Colonic mucosa (tissue), 4 donors: Measurements from ENCODE around the gene ADAT3. TPM values are rescaled to one million over a fixed set of nuclear protein-coding genes. Genes with fewer than 3 reads are reported as not detected.
"Not testable (repeated sequence)": the region's sequence is repeated elsewhere in the genome, so short reads cannot be mapped to it uniquely, and the experiment has no call there.

Experiments
- DNase-seq: peaks from one replicate; pipeline ENCODE4 v3.0.0-alpha.2; 2020
- H3K27ac ChIP-seq: fragments of 200-600 bp; one replicate; pipeline ENCODE4 v1.8.0; 2021
- H3K27me3 ChIP-seq: fragments of 200-600 bp; one replicate; pipeline ENCODE4 v1.8.0; 2021
- H3K36me3 ChIP-seq: fragments of 200-600 bp; one replicate; pipeline ENCODE4 v1.8.0; 2021
- H3K4me1 ChIP-seq: fragments of 200-600 bp; one replicate; pipeline ENCODE4 v1.8.0; 2021; ENCODE audit warnings: mild to moderate bottlenecking
- H3K4me3 ChIP-seq: fragments of 200-600 bp; one replicate; pipeline ENCODE4 v1.8.0; 2021
- H3K9ac ChIP-seq, 2 donors: one replicate each; pipeline ENCODE4 v1.7.0; 2013; ENCODE audit warnings: control low read depth in 2 of 2, low read depth in 2 of 2, low read length in 2 of 2
- H3K9me3 ChIP-seq: fragments of 200-600 bp; one replicate; pipeline ENCODE4 v1.8.0; 2021
- CTCF ChIP-seq: fragments of 200-600 bp; IDR thresholded peaks from one replicate; pipeline ENCODE4 v1.8.0; 2022; ENCODE audit warnings: antibody characterized with exemption, mild to moderate bottlenecking
- intact Hi-C: fragments of 100-400 bp; cut with DNase I; formaldehyde crosslinking; loops from one replicate; pipeline ENCODE4 v1.14.1; 2022
- total RNA-seq, 2 donors: library from RNA; stranded (reverse); fragmentation: NEBNext Ultra II Directional in 1 of 2; extraction: Animal tissue kit (Norgen Biotek cat#: 25700) in 1 of 2; gene quantifications; one replicate each; pipeline ENCODE4 v1.2.1, GENCODE V29; 2021
- donor health status: healthy.
- donor health status: DM: no; HTN: no; CAD: no.
- donor health status: DM: no; HTN: no; CAD: no.

The ADAT3 gene
- total RNA-seq, 2 donors from 2014 or later = 14.2 to 24.7 TPM

- intact Hi-C loops = no loop called here
- no peaks in the 10 kb centered on the region for H3K9me3 ChIP-seq
- H3K27ac ChIP-seq = peak overlapping the region; percentile 15
- H3K27me3 ChIP-seq = no peaks in the 10 kb centered on the region
- H3K36me3 ChIP-seq = no peaks in the 10 kb centered on the region
- TF ChIP-seq CTCF = no peak
- peak overlapping the region in 1 of 2 donors; percentile 95 for H3K9ac ChIP-seq
- peaks cover 10% of the 10 kb centered on the region for H3K4me1 ChIP-seq
- DNase-seq = no peak
- H3K4me3 ChIP-seq = no peak overlapping the region
These were observed 23.0 kb upstream of the ADAT3 start for GRCh38 chr19:1882089-1882785.

GRCh38 chr19:1882786-1883692, 22.2 kb upstream of the ADAT3 start:
- Histone ChIP-seq H3K36me3 (no peaks in the 10 kb centered on the region), H3K4me1 (peaks cover 10% of the 10 kb centered on the region), H3K9ac (peak overlapping the region; percentile 94 to 95), H3K27ac (peak overlapping the region; percentile 82), H3K27me3 (no peaks in the 10 kb centered on the region), H3K9me3 (no peaks in the 10 kb centered on the region), H3K4me3 (peak overlapping the region; percentile 95)
- intact Hi-C loops = no loop called here
- DNase-seq = no peak
- no peak for TF ChIP-seq CTCF

- no peak for TF ChIP-seq CTCF
- no peak for DNase-seq
- no peaks in the 10 kb centered on the region for H3K9me3 ChIP-seq
- no peaks in the 10 kb centered on the region for H3K36me3 ChIP-seq
- intact Hi-C loops = no loop called here
- no peaks in the 10 kb centered on the region for H3K27me3 ChIP-seq
- peak overlapping the region; percentile 82 for H3K27ac ChIP-seq
- H3K4me3 ChIP-seq = peak overlapping the region; percentile 95
- peaks cover 10% of the 10 kb centered on the region for H3K4me1 ChIP-seq
- H3K9ac ChIP-seq = peak overlapping the region; percentile 94 to 95
These were observed 21.4 kb upstream of the ADAT3 start for GRCh38 chr19:1883784-1884183.

GRCh38 chr19:1884291-1884718, 20.9 kb upstream of the ADAT3 start:
- intact Hi-C loops = no loop called here
- Histone ChIP-seq H3K9me3 (no peaks in the 10 kb centered on the region), H3K27me3 (no peaks in the 10 kb centered on the region), H3K4me1 (peaks cover 10% of the 10 kb centered on the region), H3K36me3 (no peaks in the 10 kb centered on the region), H3K4me3 (peak overlapping the region; percentile 95), H3K9ac (peak overlapping the region; percentile 94 to 95), H3K27ac (peak overlapping the region; percentile 82)
- DNase-seq = peak; percentile 57
- TF ChIP-seq CTCF = no peak

- intact Hi-C loops = no loop called here
- no peaks in the 10 kb centered on the region for H3K9me3 ChIP-seq
- peak overlapping the region; percentile 95 for H3K4me3 ChIP-seq
- peak overlapping the region; percentile 94 to 95 for H3K9ac ChIP-seq
- H3K27me3 ChIP-seq = no peaks in the 10 kb centered on the region
- TF ChIP-seq CTCF = no peak
- peaks cover 10% of the 10 kb centered on the region for H3K4me1 ChIP-seq
- no peak for DNase-seq
- H3K36me3 ChIP-seq = no peaks in the 10 kb centered on the region
- H3K27ac ChIP-seq = peak overlapping the region; percentile 82
These were observed 20.4 kb upstream of the ADAT3 start for GRCh38 chr19:1884719-1885334.

GRCh38 chr19:1885398-1886119, 19.6 kb upstream of the ADAT3 start, which contains the start of gene ABHD17A:
Gene ABHD17A, minus strand, starts transcription at chr19:1885496. Its CDS starts 3,930 bp downstream, at chr19:1881566.
- peaks cover 10% of the 10 kb centered on the region for H3K4me1 ChIP-seq
- intact Hi-C loops, H3K27me3 ChIP-seq, H3K36me3 ChIP-seq, H3K9me3 ChIP-seq: not testable (repeated sequence)
- H3K9ac ChIP-seq = peak within 1 kb of the TSS; percentile 94 to 95
- H3K4me3 ChIP-seq = peak within 1 kb of the TSS; percentile 95
- DNase-seq = peak; percentile 96
- peak within 1 kb of the TSS; percentile 82 for H3K27ac ChIP-seq

GRCh38 chr19:1886360-1886759, 18.8 kb upstream of the ADAT3 start:
- H3K9me3 ChIP-seq, H3K27me3 ChIP-seq, DNase-seq, H3K36me3 ChIP-seq, H3K27ac ChIP-seq, intact Hi-C loops, H3K4me3 ChIP-seq, H3K9ac ChIP-seq: not testable (repeated sequence)
- peaks cover 10% of the 10 kb centered on the region for H3K4me1 ChIP-seq
